CD4-positive, alpha-beta T cell (primary cell): ENCODE measurements around the gene XRCC2. TPM values are rescaled to one million over a fixed set of nuclear protein-coding genes. Genes with fewer than 3 reads are reported as not detected.
"Not testable (repeated sequence)": the region's sequence is repeated elsewhere in the genome, so short reads cannot be mapped to it uniquely, and the experiment has no call there.

Source experiments
- ATAC-seq: fragments of 200-7000 bp; cut with Tn5 transposase; one replicate; pipeline ENCODE4 v1.10.0; 2022; ENCODE audit warnings: mild to moderate bottlenecking; ENCODE audit not compliant: poor library complexity
- CTCF ChIA-PET: fragments of 350-600 bp; sonication (Branson Sonifier 250); formaldehyde crosslinking; loops from one replicate; lab custom pipeline; 2021; ENCODE audit warnings: antibody characterized with exemption, inconsistent platforms; lab: Charles Lee
- POLR2A ChIA-PET: fragments of 350-600 bp; sonication (Branson Sonifier 250); formaldehyde crosslinking; loops from one replicate; lab custom pipeline; 2021; ENCODE audit warnings: antibody characterized with exemption, inconsistent platforms; lab: Charles Lee
- DNase-seq, 14 experiments: peaks; one replicate each; pipeline ENCODE4 v3.0.0-alpha.2; 2013 to 2020; ENCODE audit warnings: mixed read lengths in 2 of 14
- H3K27ac ChIP-seq, 2 donors: one replicate each; pipeline versions ENCODE4 v1.5.1 to v1.7.0; 2013; ENCODE audit warnings: low read length in 2 of 2, low read depth in 1 of 2, mild to moderate bottlenecking in 1 of 2
- H3K27me3 ChIP-seq, 2 experiments: 1 replicate in 1 of 2; 2 replicates in 1 of 2; pipeline versions ENCODE4 v1.6.1 to v1.7.0; 2013; ENCODE audit warnings: low read length in 2 of 2, control low read depth in 1 of 2, mild to moderate bottlenecking in 1 of 2, moderate library complexity in 1 of 2; ENCODE audit not compliant: insufficient read depth in 2 of 2, control insufficient read depth in 1 of 2
- H3K36me3 ChIP-seq: one replicate; pipeline ENCODE4 v1.6.1; 2013; ENCODE audit warnings: low read length, control low read depth; ENCODE audit not compliant: insufficient read depth
- H3K4me1 ChIP-seq: one replicate; pipeline ENCODE4 v1.6.1; 2013; ENCODE audit warnings: low read length, control low read depth; ENCODE audit not compliant: insufficient read depth
- H3K4me3 ChIP-seq: one replicate; pipeline ENCODE4 v1.5.1; 2013; ENCODE audit warnings: mild to moderate bottlenecking, low read length, moderate library complexity
- H3K9me3 ChIP-seq, 2 experiments: 1 replicate in 1 of 2; 2 replicates in 1 of 2; pipeline versions ENCODE4 v1.6.1 to v1.7.0; 2013; ENCODE audit warnings: low read length in 2 of 2, mild to moderate bottlenecking in 2 of 2, control low read depth in 1 of 2, moderate library complexity in 1 of 2; ENCODE audit not compliant: control insufficient read depth in 1 of 2, insufficient read depth in 1 of 2
- H3K27ac Mint-ChIP-seq: one replicate; pipeline ENCODE4 v1.8.0; 2020; ENCODE audit warnings: mixed read lengths
- H3K27me3 Mint-ChIP-seq: one replicate; pipeline ENCODE4 v1.8.0; 2021; ENCODE audit warnings: mixed read lengths
- H3K36me3 Mint-ChIP-seq: one replicate; pipeline ENCODE4 v1.8.0; 2021; ENCODE audit warnings: low read depth, mixed read lengths
- H3K4me1 Mint-ChIP-seq: one replicate; pipeline ENCODE4 v1.8.0; 2021; ENCODE audit warnings: low read depth, mixed read lengths
- H3K4me3 Mint-ChIP-seq: one replicate; pipeline ENCODE4 v1.8.0; 2020; ENCODE audit warnings: mild to moderate bottlenecking, mixed read lengths
- H3K9me3 Mint-ChIP-seq: one replicate; pipeline ENCODE4 v1.8.0; 2020; ENCODE audit warnings: mixed read lengths
- CTCF ChIP-seq: fragments of 200-600 bp; IDR thresholded peaks from one replicate; pipeline ENCODE4 v1.8.0; 2022; ENCODE audit warnings: antibody characterized with exemption, mild to moderate bottlenecking
- intact Hi-C, 2 experiments: fragments of 100-400 bp; cut with DNase I in 1 of 2; cut with micrococcal nuclease in 1 of 2; formaldehyde crosslinking; loops; one replicate each; pipeline versions ENCODE4 v1.15.1 to v1.9.0; 2023 to 2025; cut with DNase I, micrococcal nuclease
- total RNA-seq, 174 experiments: library from RNA in 2 of 174; stranded (reverse) in 2 of 174; gene quantifications; one replicate each; pipeline ENCODE4 v1.2.3 and lab custom pipeline; 2021 to 2026

The XRCC2 gene
- total RNA-seq, 2 experiments from 2014 or later: 0.25 to 0.41 TPM

GRCh38 chr7:152633072-152633471, 42.9 kb downstream of the XRCC2 start:
- no peaks in the 10 kb centered on the region for H3K27me3 ChIP-seq
- H3K36me3 Mint-ChIP-seq: no peaks in the 10 kb centered on the region
- CTCF ChIA-PET: no interaction called here
- no peak for ATAC-seq
- TF ChIP-seq CTCF: no peak
- POLR2A ChIA-PET: no interaction called here
- H3K4me1 ChIP-seq: no peaks in the 10 kb centered on the region
- no peak overlapping the region for H3K27ac Mint-ChIP-seq
- no peak overlapping the region for H3K27ac ChIP-seq
- no peak overlapping the region for H3K4me3 Mint-ChIP-seq
- no peaks in the 10 kb centered on the region for H3K36me3 ChIP-seq
- DNase-seq: no peak
- no peak overlapping the region for H3K4me3 ChIP-seq
- peaks cover 9% of the 10 kb centered on the region for H3K27me3 Mint-ChIP-seq
- intact Hi-C loops: no loop called here
- no peaks in the 10 kb centered on the region for H3K9me3 Mint-ChIP-seq
- no peaks in the 10 kb centered on the region for H3K9me3 ChIP-seq
- H3K4me1 Mint-ChIP-seq: no peaks in the 10 kb centered on the region

GRCh38 chr7:152628772-152629171, 47.2 kb downstream of the XRCC2 start:
- POLR2A ChIA-PET, H3K27ac Mint-ChIP-seq, H3K27ac ChIP-seq, H3K4me3 ChIP-seq, H3K36me3 Mint-ChIP-seq, intact Hi-C loops, H3K4me1 Mint-ChIP-seq, CTCF ChIA-PET, H3K4me3 Mint-ChIP-seq, DNase-seq, H3K4me1 ChIP-seq, H3K9me3 Mint-ChIP-seq, H3K9me3 ChIP-seq, ATAC-seq, H3K36me3 ChIP-seq, H3K27me3 ChIP-seq: not testable (repeated sequence)
- H3K27me3 Mint-ChIP-seq: peaks cover 12% of the 10 kb centered on the region

DNA sequence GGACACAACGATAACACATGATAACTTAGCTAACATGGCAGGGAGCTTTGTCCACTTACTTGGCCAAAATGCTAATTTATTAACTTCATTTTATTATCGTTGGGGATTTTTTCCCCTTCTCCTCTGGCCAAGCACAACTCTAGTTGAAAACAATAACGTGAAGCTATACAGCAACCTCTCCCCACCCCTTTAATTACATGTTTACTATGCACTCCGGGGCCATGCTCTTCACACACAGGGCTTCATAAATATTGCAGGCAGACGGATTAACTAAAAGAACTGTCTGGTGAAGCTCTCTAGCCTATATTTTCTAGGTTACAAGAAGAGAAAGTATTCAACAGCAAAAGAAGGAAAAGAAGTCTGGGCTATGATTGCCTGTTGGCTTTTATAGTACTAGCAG, 51.7 kb downstream of the XRCC2 start:
- Mint-ChIP-seq H3K27ac (no peak overlapping the region), H3K27me3 (peaks cover 4% of the 10 kb centered on the region), H3K9me3 (peaks cover 4% of the 10 kb centered on the region), H3K4me1 (no peaks in the 10 kb centered on the region), H3K36me3 (no peaks in the 10 kb centered on the region), H3K4me3 (no peak overlapping the region)
- intact Hi-C loops: no loop called here
- Histone ChIP-seq H3K36me3 (no peaks in the 10 kb centered on the region), H3K4me1 (no peaks in the 10 kb centered on the region), H3K27me3 (no peaks in the 10 kb centered on the region), H3K4me3 (no peak overlapping the region), H3K27ac (no peak overlapping the region), H3K9me3 (no peaks in the 10 kb centered on the region)
- DNase-seq: no peak
- no peak for ATAC-seq
- POLR2A ChIA-PET: no interaction called here
- no peak for TF ChIP-seq CTCF
- CTCF ChIA-PET: interaction anchor here (0.7 kb wide), 1 partner anchor 83 kb away, joined by 3 read pairs; no protein-coding TSS in a partner anchor

GRCh38 chr7:152621426-152621825, 54.5 kb downstream of the XRCC2 start:
- DNase-seq (no peak), ATAC-seq (no peak)
- Histone ChIP-seq H3K27ac (no peak overlapping the region), H3K4me1 (no peaks in the 10 kb centered on the region), H3K36me3 (no peaks in the 10 kb centered on the region), H3K9me3 (no peaks in the 10 kb centered on the region), H3K4me3 (no peak overlapping the region), H3K27me3 (no peaks in the 10 kb centered on the region)
- Mint-ChIP-seq H3K27me3 (peaks cover 2% of the 10 kb centered on the region), H3K4me1 (no peaks in the 10 kb centered on the region), H3K27ac (no peak overlapping the region), H3K36me3 (no peaks in the 10 kb centered on the region), H3K4me3 (no peak overlapping the region), H3K9me3 (peaks cover 2% of the 10 kb centered on the region)
- no peak for TF ChIP-seq CTCF
- CTCF ChIA-PET: no interaction called here
- POLR2A ChIA-PET: no interaction called here
- intact Hi-C loops: no loop called here
